ENCODE measurements around the gene CMC2. TPM values are rescaled to one million over a fixed set of nuclear protein-coding genes. Genes with fewer than 3 reads are reported as not detected.
A peak's percentile ranks its signal among the peaks of the same experiment; 100 is the strongest.

Gene CMC2
- total RNA-seq, 1 experiment from 2014 or later, result 38.9 TPM

GRCh38 chr16:80966617-80967016, 40.1 kb downstream of the CMC2 start:
- Histone ChIP-seq H3K36me3 (ENCODE audit: insufficient read depth, low read length) (no peaks in the 10 kb centered on the region), H3K9me3 (ENCODE audit: low read length) (no peaks in the 10 kb centered on the region), H3K9me2 (replicated peaks; ENCODE audit: insufficient read depth, low read length) (no peaks in the 10 kb centered on the region), H3K9ac (ENCODE audit: low read length) (no peak overlapping the region), H3K27ac (ENCODE audit: low read length) (no peak overlapping the region), H2AFZ (ENCODE audit: low read length) (no peak overlapping the region), H4K20me1 (ENCODE audit: insufficient read depth, low read depth, low read length) (no peaks in the 10 kb centered on the region), H3K4me2 (ENCODE audit: low read depth, low read length, poor library complexity, severe bottlenecking) (no peak overlapping the region), H3K4me1 (ENCODE audit: low read length) (no peaks in the 10 kb centered on the region), H3K79me2 (ENCODE audit: low read length) (no peaks in the 10 kb centered on the region), H3K4me3 (ENCODE audit: low read length) (no peak overlapping the region), H3K27me3 (ENCODE audit: low read length) (no peaks in the 10 kb centered on the region)
- DNase-seq, result no peak

DNA sequence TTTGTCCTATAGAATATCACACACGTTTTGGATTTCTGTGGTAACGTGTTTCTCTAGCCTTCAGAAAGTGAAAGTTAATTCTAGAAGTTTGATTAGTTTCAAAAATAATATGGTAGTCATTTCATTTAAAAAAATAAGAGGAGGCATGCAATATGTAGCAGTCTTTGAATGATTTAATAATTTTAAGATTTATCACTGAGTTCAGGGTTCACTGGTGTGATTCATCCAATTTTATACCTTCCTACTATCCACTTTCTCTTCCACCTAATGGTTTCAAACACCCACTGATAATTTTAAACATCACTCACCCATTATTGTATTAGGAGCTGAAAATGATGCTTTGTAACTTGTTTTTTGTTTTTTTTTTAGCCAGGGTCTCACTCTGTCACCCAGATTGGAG, 42.3 kb downstream of the CMC2 start:
- Histone ChIP-seq H3K4me3 (ENCODE audit: low read length) (no peak overlapping the region), H3K36me3 (ENCODE audit: insufficient read depth, low read length) (no peaks in the 10 kb centered on the region), H3K9me3 (ENCODE audit: low read length) (peaks cover 3% of the 10 kb centered on the region; the same call in 1 of the 2 replicates), H3K27ac (ENCODE audit: low read length) (no peak overlapping the region), H3K4me2 (ENCODE audit: low read depth, low read length, poor library complexity, severe bottlenecking) (no peak overlapping the region), H3K27me3 (ENCODE audit: low read length) (no peaks in the 10 kb centered on the region), H3K79me2 (ENCODE audit: low read length) (no peaks in the 10 kb centered on the region), H3K4me1 (ENCODE audit: low read length) (no peaks in the 10 kb centered on the region), H3K9ac (ENCODE audit: low read length) (no peak overlapping the region), H3K9me2 (replicated peaks; ENCODE audit: insufficient read depth, low read length) (no peaks in the 10 kb centered on the region), H2AFZ (ENCODE audit: low read length) (no peak overlapping the region), H4K20me1 (ENCODE audit: insufficient read depth, low read depth, low read length) (no peaks in the 10 kb centered on the region)
- no peak for DNase-seq

DNA sequence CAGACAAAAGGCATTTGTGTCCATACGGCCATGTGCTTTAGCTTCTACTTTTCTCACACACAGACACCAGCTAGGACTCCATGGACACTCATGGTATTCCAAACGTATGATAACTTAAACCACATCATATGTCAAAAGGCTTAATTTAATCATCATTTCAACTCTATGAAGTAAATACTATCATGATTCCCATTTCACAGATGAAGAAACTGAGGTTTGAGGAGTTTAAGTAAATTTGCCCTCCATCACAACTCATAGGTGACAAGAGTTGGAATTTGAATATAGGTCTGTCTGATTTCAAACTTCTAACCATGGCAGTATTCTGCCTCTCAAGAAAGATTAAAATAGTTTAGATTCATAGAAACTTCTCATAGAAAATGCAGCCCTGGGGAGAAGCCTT, 43.8 kb downstream of the CMC2 start:
- DNase-seq, result no peak
- no peaks in the 10 kb centered on the region for H3K79me2 ChIP-seq (ENCODE audit: low read length)
- H3K36me3 ChIP-seq (ENCODE audit: insufficient read depth, low read length), result no peaks in the 10 kb centered on the region
- no peak overlapping the region for H3K4me2 ChIP-seq (ENCODE audit: low read depth, low read length, poor library complexity, severe bottlenecking)
- no peak overlapping the region for H3K4me3 ChIP-seq (ENCODE audit: low read length)
- no peaks in the 10 kb centered on the region for H3K27me3 ChIP-seq (ENCODE audit: low read length)
- no peak overlapping the region for H3K27ac ChIP-seq (ENCODE audit: low read length)
- no peaks in the 10 kb centered on the region for H3K9me2 ChIP-seq (replicated peaks; ENCODE audit: insufficient read depth, low read length)
- no peak overlapping the region for H2AFZ ChIP-seq (ENCODE audit: low read length)
- H3K9me3 ChIP-seq (ENCODE audit: low read length), result peaks cover 9% of the 10 kb centered on the region
- no peaks in the 10 kb centered on the region for H3K4me1 ChIP-seq (ENCODE audit: low read length)
- no peak overlapping the region for H3K9ac ChIP-seq (ENCODE audit: low read length)
- H4K20me1 ChIP-seq (ENCODE audit: insufficient read depth, low read depth, low read length), result no peaks in the 10 kb centered on the region

DNA sequence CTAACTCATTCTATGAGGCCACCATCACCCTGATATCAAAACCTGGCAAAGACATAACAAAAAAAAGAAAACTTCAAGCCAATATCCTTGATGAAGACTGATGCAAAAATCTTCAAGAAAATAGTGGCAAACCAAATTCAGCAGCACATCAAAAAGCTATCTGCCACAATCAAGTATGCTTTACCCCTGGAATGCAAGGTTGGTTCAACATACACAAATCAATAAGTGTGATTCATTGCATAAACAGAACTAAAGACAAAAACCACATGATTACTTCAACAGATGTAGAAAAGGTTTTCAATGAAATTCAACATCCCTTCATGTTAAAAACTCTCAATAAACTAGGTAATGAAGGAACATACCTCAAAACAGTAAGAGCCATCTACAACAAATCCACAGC, 48.4 kb downstream of the CMC2 start:
- Histone ChIP-seq H3K4me1 (ENCODE audit: low read length) (no peaks in the 10 kb centered on the region), H3K9me2 (replicated peaks; ENCODE audit: insufficient read depth, low read length) (no peaks in the 10 kb centered on the region), H3K27ac (ENCODE audit: low read length) (no peak overlapping the region), H3K4me2 (ENCODE audit: low read depth, low read length, poor library complexity, severe bottlenecking) (no peak overlapping the region), H3K9ac (ENCODE audit: low read length) (no peak overlapping the region), H4K20me1 (ENCODE audit: insufficient read depth, low read depth, low read length) (no peaks in the 10 kb centered on the region), H3K36me3 (ENCODE audit: insufficient read depth, low read length) (no peaks in the 10 kb centered on the region), H3K4me3 (ENCODE audit: low read length) (no peak overlapping the region), H2AFZ (ENCODE audit: low read length) (no peak overlapping the region), H3K79me2 (ENCODE audit: low read length) (no peaks in the 10 kb centered on the region), H3K27me3 (ENCODE audit: low read length) (no peaks in the 10 kb centered on the region), H3K9me3 (ENCODE audit: low read length) (peaks cover 9% of the 10 kb centered on the region)
- DNase-seq, result no peak

DNA sequence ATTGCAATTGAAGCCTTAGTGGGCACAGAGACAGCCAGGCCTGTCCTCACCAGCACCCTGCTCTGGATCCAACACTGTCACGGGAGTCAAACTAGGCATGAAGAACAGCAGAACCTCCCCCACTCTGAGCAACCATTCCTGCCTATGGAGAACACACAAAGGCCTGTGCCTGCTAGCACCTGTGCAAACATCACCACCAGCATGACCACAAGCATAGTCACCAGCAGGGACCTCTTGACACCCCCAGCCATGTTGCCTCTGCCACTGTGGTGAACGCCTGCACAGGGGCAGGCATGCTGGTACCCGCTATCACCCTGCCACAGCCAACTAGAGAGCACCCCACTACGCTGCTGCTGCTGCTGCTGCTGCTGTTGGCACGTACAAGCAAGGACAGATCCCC, 51.7 kb downstream of the CMC2 start:
- no peaks in the 10 kb centered on the region for H3K9me2 ChIP-seq (replicated peaks; ENCODE audit: insufficient read depth, low read length)
- DNase-seq, result no peak
- H3K27me3 ChIP-seq (ENCODE audit: low read length), result no peaks in the 10 kb centered on the region
- no peak overlapping the region for H2AFZ ChIP-seq (ENCODE audit: low read length)
- no peak overlapping the region for H3K27ac ChIP-seq (ENCODE audit: low read length)
- H4K20me1 ChIP-seq (ENCODE audit: insufficient read depth, low read depth, low read length), result no peaks in the 10 kb centered on the region
- peaks cover 9% of the 10 kb centered on the region for H3K9me3 ChIP-seq (ENCODE audit: low read length)
- no peaks in the 10 kb centered on the region for H3K36me3 ChIP-seq (ENCODE audit: insufficient read depth, low read length)
- H3K4me3 ChIP-seq (ENCODE audit: low read length), result no peak overlapping the region
- H3K4me2 ChIP-seq (ENCODE audit: low read depth, low read length, poor library complexity, severe bottlenecking), result no peak overlapping the region
- no peaks in the 10 kb centered on the region for H3K4me1 ChIP-seq (ENCODE audit: low read length)
- H3K9ac ChIP-seq (ENCODE audit: low read length), result no peak overlapping the region
- H3K79me2 ChIP-seq (ENCODE audit: low read length), result no peaks in the 10 kb centered on the region

DNA sequence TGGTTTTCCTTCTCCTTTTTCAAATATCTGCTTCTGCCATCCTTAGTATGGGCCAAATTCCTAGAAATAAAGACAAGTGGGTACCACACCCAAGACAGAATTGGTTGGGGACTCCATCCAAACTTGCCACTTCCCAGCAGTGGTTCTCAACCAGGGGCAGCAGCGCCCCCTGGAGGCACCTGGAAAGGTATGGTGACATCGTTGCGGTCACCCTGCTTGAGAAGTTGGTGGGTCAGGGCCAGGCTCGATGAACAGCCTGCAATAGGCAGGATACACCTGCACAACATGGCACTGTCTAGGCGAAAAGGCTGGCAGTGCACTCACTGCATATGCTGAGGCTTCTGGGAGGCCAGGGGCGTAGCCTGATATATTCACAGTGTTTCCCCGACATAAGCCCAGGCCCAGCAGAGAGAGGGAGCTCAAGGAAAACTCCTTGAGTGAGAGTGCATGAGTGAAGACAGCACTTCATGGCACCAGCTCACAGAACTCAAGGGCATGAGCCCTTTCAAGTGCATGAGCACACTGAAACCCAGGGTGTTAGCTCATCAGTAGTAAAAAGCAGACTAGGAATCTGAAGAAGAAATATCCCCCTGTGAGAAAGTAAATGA, 57.7 kb downstream of the CMC2 start:
- no peak overlapping the region for H3K4me2 ChIP-seq (ENCODE audit: low read depth, low read length, poor library complexity, severe bottlenecking)
- no peak overlapping the region for H3K9ac ChIP-seq (ENCODE audit: low read length)
- no peak overlapping the region for H3K27ac ChIP-seq (ENCODE audit: low read length)
- no peaks in the 10 kb centered on the region for H3K36me3 ChIP-seq (ENCODE audit: insufficient read depth, low read length)
- H2AFZ ChIP-seq (ENCODE audit: low read length), result no peak overlapping the region
- no peaks in the 10 kb centered on the region for H4K20me1 ChIP-seq (ENCODE audit: insufficient read depth, low read depth, low read length)
- no peaks in the 10 kb centered on the region for H3K9me2 ChIP-seq (replicated peaks; ENCODE audit: insufficient read depth, low read length)
- no peaks in the 10 kb centered on the region for H3K79me2 ChIP-seq (ENCODE audit: low read length)
- no peaks in the 10 kb centered on the region for H3K9me3 ChIP-seq (ENCODE audit: low read length)
- no peak overlapping the region for H3K4me3 ChIP-seq (ENCODE audit: low read length)
- DNase-seq, result peak; percentile 85
- H3K4me1 ChIP-seq (ENCODE audit: low read length), result no peaks in the 10 kb centered on the region
- no peaks in the 10 kb centered on the region for H3K27me3 ChIP-seq (ENCODE audit: low read length)

DNA sequence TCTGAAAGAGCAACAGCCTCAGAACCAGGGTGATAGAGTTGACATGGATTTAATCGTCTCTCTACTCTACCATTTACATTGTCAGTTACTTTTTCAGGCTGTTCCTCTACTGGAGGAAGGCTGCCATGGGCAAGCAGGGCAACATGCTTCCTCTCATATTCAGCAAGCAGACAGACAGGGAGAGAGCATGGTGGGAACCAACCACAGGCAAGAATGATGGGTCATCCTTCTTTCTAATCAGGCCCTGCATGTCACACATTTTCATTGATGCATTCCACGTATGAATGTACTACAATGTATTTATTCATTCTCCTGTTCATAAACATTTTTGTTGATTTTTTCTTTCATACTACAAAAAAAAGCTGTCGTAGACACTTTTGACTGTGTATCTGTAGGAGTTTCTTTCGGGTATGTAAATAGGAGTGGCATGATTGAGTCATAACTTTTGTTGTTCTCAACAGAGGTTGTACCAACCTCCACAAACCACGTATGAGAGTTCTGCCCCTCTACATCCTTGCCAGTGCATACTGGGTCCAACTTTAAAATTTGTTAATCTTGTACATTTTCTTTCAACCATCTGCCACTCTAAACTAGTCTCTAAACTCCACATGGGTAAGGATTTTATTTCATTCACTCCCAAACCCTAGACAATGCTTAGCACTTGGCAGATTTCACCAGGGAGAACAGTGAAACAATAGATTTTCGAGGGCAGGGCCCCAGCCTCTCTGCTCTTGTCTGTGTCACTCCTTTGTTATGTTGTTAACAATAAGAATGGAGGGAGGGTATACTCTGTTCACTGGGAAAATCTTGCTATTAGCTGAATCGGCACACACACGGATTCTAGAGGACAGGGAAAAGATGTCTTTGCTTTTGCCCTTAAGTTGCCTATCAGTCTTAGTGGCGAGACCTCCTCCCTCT, 58.7 kb downstream of the CMC2 start:
- DNase-seq, result no peak
- Histone ChIP-seq H3K4me2 (ENCODE audit: low read depth, low read length, poor library complexity, severe bottlenecking) (no peak overlapping the region), H3K27me3 (ENCODE audit: low read length) (no peaks in the 10 kb centered on the region), H3K79me2 (ENCODE audit: low read length) (no peaks in the 10 kb centered on the region), H3K4me3 (ENCODE audit: low read length) (no peak overlapping the region), H3K36me3 (ENCODE audit: insufficient read depth, low read length) (no peaks in the 10 kb centered on the region), H3K27ac (ENCODE audit: low read length) (no peak overlapping the region), H2AFZ (ENCODE audit: low read length) (no peak overlapping the region), H3K9me3 (ENCODE audit: low read length) (no peaks in the 10 kb centered on the region), H3K9me2 (replicated peaks; ENCODE audit: insufficient read depth, low read length) (no peaks in the 10 kb centered on the region), H3K9ac (ENCODE audit: low read length) (no peak overlapping the region), H4K20me1 (ENCODE audit: insufficient read depth, low read depth, low read length) (no peaks in the 10 kb centered on the region), H3K4me1 (ENCODE audit: low read length) (no peaks in the 10 kb centered on the region)

GRCh38 chr16:80947239-80947638, 59.4 kb downstream of the CMC2 start:
- Histone ChIP-seq H3K36me3 (ENCODE audit: insufficient read depth, low read length) (no peaks in the 10 kb centered on the region), H3K9me2 (replicated peaks; ENCODE audit: insufficient read depth, low read length) (no peaks in the 10 kb centered on the region), H3K4me3 (ENCODE audit: low read length) (no peak overlapping the region), H4K20me1 (ENCODE audit: insufficient read depth, low read depth, low read length) (no peaks in the 10 kb centered on the region), H3K4me1 (ENCODE audit: low read length) (no peaks in the 10 kb centered on the region), H3K79me2 (ENCODE audit: low read length) (no peaks in the 10 kb centered on the region), H3K4me2 (ENCODE audit: low read depth, low read length, poor library complexity, severe bottlenecking) (no peak overlapping the region), H2AFZ (ENCODE audit: low read length) (no peak overlapping the region), H3K9ac (ENCODE audit: low read length) (no peak overlapping the region), H3K27me3 (ENCODE audit: low read length) (no peaks in the 10 kb centered on the region), H3K27ac (ENCODE audit: low read length) (no peak overlapping the region), H3K9me3 (ENCODE audit: low read length) (no peaks in the 10 kb centered on the region)
- no peak for DNase-seq
